Psoas muscle (tissue), 8 donors: ENCODE data around the gene CA10. TPM values are rescaled to one million over a fixed set of nuclear protein-coding genes. Genes with fewer than 3 reads are reported as not detected.

Experiments
- ATAC-seq, 4 donors: fragments of 200-7000 bp; cut with Tn5 transposase; one replicate each; pipeline ENCODE4 v1.9.1; 2020; ENCODE audit warnings: moderate library complexity in 3 of 4, mild to moderate bottlenecking in 2 of 4
- DNase-seq, 2 donors: peaks; one replicate each; pipeline ENCODE4 v3.0.0-alpha.2; 2020
- H3K27ac ChIP-seq: fragments of 200-600 bp; one replicate; pipeline ENCODE4 v1.8.0; 2022
- H3K27me3 ChIP-seq, 3 donors: fragments of 200-600 bp in 1 of 3; one replicate each; pipeline versions ENCODE4 v1.6.1 to v1.8.0; 2013 to 2022; ENCODE audit warnings: low read length in 2 of 3, mild to moderate bottlenecking in 2 of 3, moderate library complexity in 1 of 3; ENCODE audit not compliant: insufficient read depth in 3 of 3
- H3K36me3 ChIP-seq, 2 donors: fragments of 200-600 bp in 1 of 2; one replicate each; pipeline versions ENCODE4 v1.6.1 to v1.8.0; 2013 to 2022; ENCODE audit warnings: low read depth in 1 of 2, mild to moderate bottlenecking in 1 of 2, moderate library complexity in 1 of 2; ENCODE audit not compliant: insufficient read depth in 1 of 2
- H3K4me1 ChIP-seq: fragments of 200-600 bp; one replicate; pipeline ENCODE4 v1.8.0; 2022
- H3K4me3 ChIP-seq: fragments of 200-600 bp; one replicate; pipeline ENCODE4 v1.8.0; 2022; ENCODE audit warnings: mild to moderate bottlenecking
- H3K9me3 ChIP-seq: fragments of 200-600 bp; one replicate; pipeline ENCODE4 v1.8.0; 2022
- CTCF ChIP-seq: fragments of 200-600 bp; IDR thresholded peaks from one replicate; pipeline ENCODE4 v1.8.0; 2022; ENCODE audit warnings: antibody characterized with exemption
- WGBS, 3 donors: extraction: QIAGEN DNeasy Blood & Tissue Kit; methylation state at CpG; one replicate each; pipeline versions ENCODE4 v1.1.6 to v1.1.7; 2013; 5-methylcytosine and 5-hydroxymethylcytosine counted together
- intact Hi-C, 2 donors: fragments of 100-400 bp; cut with DNase I; formaldehyde crosslinking; loops; one replicate each; pipeline versions ENCODE4 v1.11.0 to v1.14.2; 2022
- polyA plus RNA-seq, 3 donors: library from polyadenylated mRNA; stranded (reverse); fragments of 200-250 nt; gene quantifications; one replicate each; pipeline ENCODE4 v1.2.3, GENCODE V29; 2013
- total RNA-seq, 4 donors: library from RNA; stranded (reverse); fragmentation: NEBNext Ultra II Directional in 2 of 4; extraction: Animal tissue kit (Norgen Biotek cat#: 25700) in 2 of 4; gene quantifications; one replicate each; pipeline versions ENCODE4 v1.2.1 to v1.2.4, GENCODE V29; 2021 to 2023
- donor health status: healthy with polysubstance abuse.
- donor health status: DM: no; HTN: no; CAD: no; lungs with moderate emphysema.
- donor health status: Bipolar disorder and iron deficiency.
- donor health status: healthy.
- donor health status: DM: yes; HTN: yes; CAD: no.
- donor health status: DM: no; HTN: no; CAD: no.
- donor health status: DM: no; HTN: no; CAD: no.
- donor health status: DM: yes; HTN: yes; CAD: no.

The CA10 gene
- total and polyA plus RNA-seq, 7 donors = 0.03 to 0.04 TPM; not detected in 5

GRCh38 chr17:51813140-51813783, 345.3 kb downstream of the CA10 start:
- intact Hi-C loops = no loop called here

GRCh38 chr17:51807460-51807859, 351.1 kb downstream of the CA10 start:
- H3K36me3 ChIP-seq = no peaks in the 10 kb centered on the region
- intact Hi-C loops = no loop called here
- WGBS, 3 donors = 96 to 98% (median 97%) methylated on average over 3 of the region's 3 CpGs
- no peaks in the 10 kb centered on the region for H3K9me3 ChIP-seq
- H3K4me3 ChIP-seq = no peak overlapping the region
- TF ChIP-seq CTCF = no peak
- no peaks in the 10 kb centered on the region for H3K27me3 ChIP-seq
- no peak for ATAC-seq
- no peaks in the 10 kb centered on the region for H3K4me1 ChIP-seq
- no peak overlapping the region for H3K27ac ChIP-seq
- DNase-seq = no peak

More at GRCh38 chr17:51813140-51813783, 345.3 kb downstream of the CA10 start:
- Histone ChIP-seq H3K4me3 (no peak overlapping the region), H3K9me3 (no peaks in the 10 kb centered on the region), H3K27me3 (no peaks in the 10 kb centered on the region), H3K4me1 (no peaks in the 10 kb centered on the region), H3K27ac (no peak overlapping the region), H3K36me3 (no peaks in the 10 kb centered on the region)
- no peak for ATAC-seq
- no peak for DNase-seq
- WGBS, 3 donors = 81 to 82% (median 82%) methylated on average over 8 of the region's 8 CpGs
- no peak for TF ChIP-seq CTCF

GRCh38 chr17:51805765-51806164, 352.7 kb downstream of the CA10 start:
- intact Hi-C loops = no loop called here
- Histone ChIP-seq H3K9me3 (no peaks in the 10 kb centered on the region), H3K36me3 (no peaks in the 10 kb centered on the region), H3K27me3 (no peaks in the 10 kb centered on the region), H3K4me3 (no peak overlapping the region), H3K27ac (no peak overlapping the region), H3K4me1 (no peaks in the 10 kb centered on the region)
- ATAC-seq (no peak), DNase-seq (no peak)
- WGBS, 3 donors = 84 to 96% (median 86%) methylated on average over 1 of the region's 1 CpG
- TF ChIP-seq CTCF = no peak

- intact Hi-C loops = no loop called here
- Histone ChIP-seq H3K27ac (no peak overlapping the region), H3K4me3 (no peak overlapping the region), H3K4me1 (no peaks in the 10 kb centered on the region), H3K27me3 (no peaks in the 10 kb centered on the region), H3K36me3 (no peaks in the 10 kb centered on the region), H3K9me3 (no peaks in the 10 kb centered on the region)
- DNase-seq (no peak), ATAC-seq (no peak)
- 82 to 88% (median 86%) methylated on average over 2 of the region's 2 CpGs for WGBS, 3 donors
- TF ChIP-seq CTCF = no peak
These were observed 353.3 kb downstream of the CA10 start for GRCh38 chr17:51805185-51805584.

GRCh38 chr17:51803161-51803560, 355.4 kb downstream of the CA10 start:
- Histone ChIP-seq H3K4me3 (no peak overlapping the region), H3K27me3 (no peaks in the 10 kb centered on the region), H3K9me3 (no peaks in the 10 kb centered on the region), H3K27ac (no peak overlapping the region), H3K4me1 (no peaks in the 10 kb centered on the region), H3K36me3 (no peaks in the 10 kb centered on the region)
- no peak for TF ChIP-seq CTCF
- WGBS, 3 donors = 78 to 84% (median 78%) methylated on average over 4 of the region's 4 CpGs
- intact Hi-C loops = no loop called here
- no peak for DNase-seq
- no peak for ATAC-seq
